Activated T-cell treated with anti-CD3 and anti-CD28 coated beads for 24 hours (primary cell): ENCODE results near the gene A4GALT.

ENCODE experiments used
- DNase-seq: peaks from one replicate; pipeline ENCODE4 v3.0.0-alpha.2; 2020; ENCODE audit warnings: low read depth

A4GALT gene

GRCh38 chr22:42701694-42702093 lies 19.0 kb downstream of the A4GALT start:
- DNase-seq, result no peak

GRCh38 chr22:42700901-42701300 lies 19.8 kb downstream of the A4GALT start:
- no peak for DNase-seq

- DNase-seq, result no peak
These were observed 20.3 kb downstream of the A4GALT start for GRCh38 chr22:42700355-42700754.

GRCh38 chr22:42699976-42700352 lies 20.7 kb downstream of the A4GALT start:
- DNase-seq, result no peak

- DNase-seq, result no peak
These were observed 21.2 kb downstream of the A4GALT start for GRCh38 chr22:42699281-42699975.

- no peak for DNase-seq
These were observed 23.1 kb downstream of the A4GALT start for GRCh38 chr22:42697542-42698013.

- DNase-seq, result no peak
These were observed 24.2 kb downstream of the A4GALT start for GRCh38 chr22:42696331-42696967.

- no peak for DNase-seq
These were observed 25.4 kb downstream of the A4GALT start for GRCh38 chr22:42695294-42695693.

GRCh38 chr22:42693763-42694683 lies 26.6 kb downstream of the A4GALT start:
- DNase-seq, result no peak

GRCh38 chr22:42693055-42693762 lies 27.5 kb downstream of the A4GALT start:
- DNase-seq, result no peak

GRCh38 chr22:42692239-42693054 lies 28.2 kb downstream of the A4GALT start:
- DNase-seq, result no peak

- DNase-seq, result no peak
These were observed 29.2 kb downstream of the A4GALT start for GRCh38 chr22:42691440-42691839.

- no peak for DNase-seq
These were observed 32.1 kb downstream of the A4GALT start for GRCh38 chr22:42688241-42689211.

GRCh38 chr22:42686756-42687491 lies 33.7 kb downstream of the A4GALT start:
- no peak for DNase-seq

GRCh38 chr22:42685941-42686653 lies 34.6 kb downstream of the A4GALT start:
- DNase-seq, result no peak

GRCh38 chr22:42684462-42685195 lies 36.0 kb downstream of the A4GALT start:
- DNase-seq, result no peak

GRCh38 chr22:42683578-42684283 lies 36.9 kb downstream of the A4GALT start:
- DNase-seq, result no peak
